MG63 (cell line): ENCODE data around the gene PPP1R8. TPM values are rescaled to one million over a fixed set of nuclear protein-coding genes. Genes with fewer than 3 reads are reported as not detected.
"Not testable (repeated sequence)": the region's sequence is repeated elsewhere in the genome, so short reads cannot be mapped to it uniquely, and the experiment has no call there.

Experiments used
- DNase-seq: peaks from one replicate; pipeline ENCODE4 v3.0.0-alpha.2; 2020
- H3K27me3 ChIP-seq: fragments of 250-450 bp; sonication (Bioruptor Pico); 2 replicates; pipeline ENCODE4 v1.5.1; 2020; ENCODE audit warnings: mild to moderate bottlenecking, moderate library complexity
- H3K36me3 ChIP-seq: fragments of 250-450 bp; sonication (Bioruptor Pico); 2 replicates; pipeline ENCODE4 v1.5.1; 2020; ENCODE audit warnings: mild to moderate bottlenecking, moderate library complexity
- H3K4me3 ChIP-seq: fragments of 250-450 bp; sonication (Bioruptor Pico); 2 replicates; pipeline ENCODE4 v1.5.1; 2020; ENCODE audit warnings: mild to moderate bottlenecking, moderate library complexity
- H3K9me3 ChIP-seq: fragments of 250-450 bp; sonication (Bioruptor Pico); 2 replicates; pipeline ENCODE4 v1.5.1; 2020; ENCODE audit warnings: mild to moderate bottlenecking, moderate library complexity
- total RNA-seq: library from RNA; depleted of rRNA; stranded (reverse); fragments of >200 nt; shearing (Covaris generic); gene quantifications from 2 replicates; pipeline ENCODE4 v1.2.3, GENCODE V29; 2014; ENCODE audit warnings: low replicate concordance

Gene PPP1R8
- total RNA-seq, 1 experiment from 2014 or later: 72.5 TPM

DNA sequence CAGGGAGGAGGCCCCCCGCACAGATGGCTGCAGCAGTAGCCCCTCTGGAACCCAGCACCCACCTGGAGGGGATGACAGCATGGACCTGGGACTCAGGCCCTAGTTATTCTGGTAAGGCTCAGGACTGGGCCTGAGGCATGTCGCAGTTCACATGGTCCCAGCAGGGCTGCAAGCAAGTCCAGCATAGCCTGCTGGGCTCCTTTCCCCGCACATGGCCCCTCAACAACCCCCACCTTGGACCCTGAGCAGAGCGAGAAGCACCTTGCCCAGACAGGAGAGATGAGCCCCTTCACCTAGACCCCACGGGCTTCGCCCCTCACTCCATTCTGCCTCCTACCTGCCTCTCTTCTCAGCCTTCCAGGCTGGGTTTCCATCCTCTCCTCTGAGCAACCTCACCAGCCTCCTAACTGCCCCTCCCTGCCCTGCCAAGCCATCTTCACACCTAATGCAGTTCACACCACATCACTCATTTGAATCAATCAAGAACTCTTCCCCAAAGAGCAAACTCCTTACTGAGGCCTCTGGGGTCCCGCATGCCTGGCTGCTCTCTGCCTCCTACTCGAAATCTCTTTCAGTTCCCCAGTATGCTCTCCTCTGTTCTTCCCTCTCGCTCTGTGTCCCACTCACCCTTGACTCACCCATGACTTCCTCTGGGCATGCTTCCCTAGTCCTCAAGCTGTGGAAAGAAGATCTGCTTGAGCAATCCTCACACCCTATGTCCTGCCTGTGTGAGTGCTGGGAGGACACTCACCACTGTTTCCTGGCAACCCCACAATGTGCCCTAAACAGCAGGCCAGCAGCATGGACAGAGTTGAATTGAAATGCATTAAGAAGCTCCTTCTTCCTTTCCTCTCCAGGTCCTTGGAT is 32.3 kb downstream of the PPP1R8 start:
- peak overlapping the region; percentile 5; the same call in 1 of the 2 replicates for H3K4me3 ChIP-seq
- H3K27me3 ChIP-seq: no peaks in the 10 kb centered on the region
- DNase-seq: peak; percentile 96
- no peaks in the 10 kb centered on the region for H3K9me3 ChIP-seq
- no peaks in the 10 kb centered on the region for H3K36me3 ChIP-seq

DNA sequence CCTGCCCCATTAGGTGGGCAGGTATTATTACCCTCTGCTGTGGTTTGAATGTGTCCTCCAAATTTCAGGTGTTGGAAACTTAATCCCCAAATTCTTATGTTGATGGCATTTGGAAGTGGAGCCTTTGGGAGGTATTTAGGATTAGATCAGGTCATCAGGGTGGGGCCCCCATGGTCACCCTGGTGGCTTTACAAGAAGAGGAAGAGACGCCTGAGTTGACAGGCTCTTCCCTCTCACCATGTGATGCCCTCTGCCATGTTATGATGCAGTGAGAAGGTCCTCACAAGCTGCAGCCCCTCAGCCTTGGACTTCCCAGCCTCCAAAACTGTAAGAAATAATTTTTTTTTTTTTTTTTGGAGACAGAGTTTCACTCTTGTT is 32.9 kb downstream of the PPP1R8 start:
- Histone ChIP-seq H3K36me3 (no peaks in the 10 kb centered on the region), H3K4me3 (no peak overlapping the region), H3K27me3 (no peaks in the 10 kb centered on the region), H3K9me3 (no peaks in the 10 kb centered on the region)
- DNase-seq: no peak

- no peaks in the 10 kb centered on the region for H3K27me3 ChIP-seq
- no peak for DNase-seq
- no peaks in the 10 kb centered on the region for H3K9me3 ChIP-seq
- no peaks in the 10 kb centered on the region for H3K36me3 ChIP-seq
- H3K4me3 ChIP-seq: no peak overlapping the region
Measured at GRCh38 chr1:27864264-27864895, 33.8 kb downstream of the PPP1R8 start.

- no peak for DNase-seq
- Histone ChIP-seq H3K9me3 (no peaks in the 10 kb centered on the region), H3K36me3 (no peaks in the 10 kb centered on the region), H3K27me3 (no peaks in the 10 kb centered on the region), H3K4me3 (no peak overlapping the region)
Measured at GRCh38 chr1:27865821-27866220, 35.2 kb downstream of the PPP1R8 start.

DNA sequence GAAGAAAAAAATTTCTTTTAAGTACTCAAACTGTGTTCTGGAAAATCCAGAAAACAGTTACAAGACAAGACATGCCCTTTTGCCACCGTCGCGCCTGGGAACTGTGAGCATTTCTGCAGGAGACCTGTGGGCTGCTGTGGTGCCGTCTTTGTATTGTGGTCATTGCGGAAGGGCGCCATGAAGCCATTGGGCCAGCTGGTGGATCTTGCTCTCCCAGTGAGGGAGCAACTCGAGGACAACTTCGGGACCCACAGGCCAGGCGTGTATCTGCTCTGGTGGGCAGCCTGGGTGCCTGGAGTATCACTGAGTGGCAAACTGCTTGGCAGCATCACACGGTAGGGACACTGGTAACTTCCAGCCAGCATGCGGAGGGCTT is 38.0 kb downstream of the PPP1R8 start:
- no peaks in the 10 kb centered on the region for H3K27me3 ChIP-seq
- no peak overlapping the region for H3K4me3 ChIP-seq
- no peaks in the 10 kb centered on the region for H3K9me3 ChIP-seq
- no peaks in the 10 kb centered on the region for H3K36me3 ChIP-seq
- no peak for DNase-seq

DNA sequence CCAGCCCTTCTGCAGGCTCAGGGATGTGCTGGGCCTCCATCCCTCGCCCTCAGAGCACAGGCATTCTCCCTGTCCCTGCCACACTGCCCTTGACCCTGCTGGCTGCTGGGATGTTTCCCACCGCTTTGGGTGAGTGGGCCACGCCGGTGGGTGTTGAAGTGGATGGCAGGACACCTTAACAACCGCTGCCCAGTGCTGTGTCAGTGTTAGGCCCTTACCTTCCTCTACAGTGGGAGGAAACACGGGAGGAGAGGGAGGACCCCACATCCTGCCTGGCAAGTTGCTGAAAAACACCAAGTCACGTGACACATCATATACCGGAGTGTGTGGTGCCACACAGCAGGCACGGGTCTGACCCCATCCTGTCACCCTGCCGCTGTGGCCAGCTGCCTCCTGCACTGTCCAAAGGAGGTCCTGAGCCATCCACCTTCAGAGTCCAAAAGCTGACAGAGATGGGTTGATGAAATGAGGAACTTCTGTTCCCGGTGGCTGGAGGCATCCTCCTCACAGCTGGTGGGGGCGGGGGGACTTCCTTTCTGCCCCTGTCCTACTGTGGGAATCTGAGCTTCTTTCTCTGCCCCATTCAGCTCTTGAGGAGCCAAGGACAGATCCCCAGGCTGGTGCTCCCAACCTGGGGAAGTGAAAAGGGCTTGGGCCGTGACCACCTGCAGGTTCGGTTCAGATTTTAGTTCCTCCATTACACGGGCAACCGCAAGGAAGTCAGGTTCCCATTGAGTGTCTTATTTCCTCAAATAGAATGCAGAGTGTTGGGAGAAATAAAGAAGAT is 38.5 kb downstream of the PPP1R8 start:
- no peaks in the 10 kb centered on the region for H3K27me3 ChIP-seq
- H3K4me3 ChIP-seq: no peak overlapping the region
- no peak for DNase-seq
- no peaks in the 10 kb centered on the region for H3K9me3 ChIP-seq
- H3K36me3 ChIP-seq: no peaks in the 10 kb centered on the region

- Histone ChIP-seq H3K27me3 (no peaks in the 10 kb centered on the region), H3K4me3 (no peak overlapping the region), H3K9me3 (no peaks in the 10 kb centered on the region), H3K36me3 (no peaks in the 10 kb centered on the region)
- DNase-seq: no peak
Measured at GRCh38 chr1:27869719-27870085, 39.1 kb downstream of the PPP1R8 start.

DNA sequence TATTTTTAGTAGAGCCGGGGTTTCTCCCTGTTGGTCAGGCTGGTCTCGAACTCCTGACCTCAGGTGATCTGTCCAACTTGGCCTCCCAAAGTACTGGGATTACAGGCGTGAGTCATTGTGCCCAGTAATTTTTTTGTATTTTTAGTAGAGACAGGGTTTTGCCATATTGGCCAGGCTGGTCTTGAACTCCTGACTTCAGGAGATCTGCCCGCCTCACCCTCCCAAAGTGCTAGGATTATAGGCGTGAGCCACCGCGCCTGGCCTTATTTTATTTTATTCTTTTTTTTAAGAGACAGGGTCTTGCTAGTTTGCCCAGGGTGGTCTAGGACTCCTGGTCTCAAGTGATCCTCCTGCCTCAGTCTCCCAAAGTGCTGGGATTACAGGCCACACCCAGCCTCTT is 40.5 kb downstream of the PPP1R8 start:
- not testable (repeated sequence) for DNase-seq, H3K36me3 ChIP-seq, H3K27me3 ChIP-seq, H3K4me3 ChIP-seq, H3K9me3 ChIP-seq

DNA sequence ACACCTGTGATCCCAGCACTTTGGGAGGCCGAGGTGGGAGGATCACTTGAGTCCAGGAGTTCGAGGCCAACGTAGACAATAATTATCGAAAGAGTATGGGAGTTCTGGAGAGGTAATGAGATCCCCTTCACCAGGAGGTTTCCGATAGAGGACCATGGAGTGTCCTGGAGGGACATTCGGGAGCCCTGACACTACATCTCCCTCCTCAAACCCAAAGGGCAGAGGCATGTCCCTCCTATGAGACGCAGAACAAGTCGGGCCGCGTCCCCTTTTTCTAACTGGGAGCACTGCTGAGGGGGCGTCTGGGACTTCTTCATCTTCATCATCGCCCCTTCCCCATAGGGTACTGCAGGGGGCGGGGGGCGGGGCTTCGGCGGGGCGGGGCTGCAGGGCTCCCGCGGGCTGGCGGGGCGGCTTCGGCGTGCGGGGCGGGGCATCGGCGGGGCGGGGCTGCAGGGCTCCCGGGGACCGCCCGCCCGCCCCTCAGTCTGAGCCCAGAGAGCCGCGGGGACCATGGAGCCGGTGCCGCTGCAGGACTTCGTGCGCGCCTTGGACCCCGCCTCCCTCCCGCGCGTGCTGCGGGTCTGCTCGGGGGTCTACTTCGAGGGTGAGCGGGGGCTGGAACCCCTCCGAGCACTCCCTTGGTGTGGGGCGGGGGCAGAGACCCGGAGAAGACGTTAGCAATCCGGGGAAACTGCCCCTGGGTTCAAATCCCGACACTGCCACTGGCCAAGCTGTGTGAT is 41.6 kb downstream of the PPP1R8 start, which contains the start of gene THEMIS2:
Gene THEMIS2 (plus strand): TSS at position 486 of the 743 bp plus-strand sequence. CDS start 28 bp downstream, at position 514.
- Histone ChIP-seq H3K27me3 (no peaks in the 10 kb centered on the region), H3K36me3 (no peaks in the 10 kb centered on the region), H3K9me3 (no peaks in the 10 kb centered on the region), H3K4me3 (peak within 1 kb of the TSS; percentile 55)
- peak; percentile 77 for DNase-seq

GRCh38 chr1:27872802-27873551 is 42.4 kb downstream of the PPP1R8 start:
- H3K4me3 ChIP-seq: peak overlapping the region; percentile 55
- no peaks in the 10 kb centered on the region for H3K9me3 ChIP-seq
- no peaks in the 10 kb centered on the region for H3K27me3 ChIP-seq
- no peaks in the 10 kb centered on the region for H3K36me3 ChIP-seq
- peak; percentile 56 for DNase-seq

GRCh38 chr1:27873671-27874384 is 43.2 kb downstream of the PPP1R8 start:
- Histone ChIP-seq H3K27me3 (no peaks in the 10 kb centered on the region), H3K4me3 (no peak overlapping the region), H3K36me3 (no peaks in the 10 kb centered on the region), H3K9me3 (no peaks in the 10 kb centered on the region)
- DNase-seq: no peak

- DNase-seq: no peak
- no peaks in the 10 kb centered on the region for H3K9me3 ChIP-seq
- H3K4me3 ChIP-seq: no peak overlapping the region
- no peaks in the 10 kb centered on the region for H3K27me3 ChIP-seq
- no peaks in the 10 kb centered on the region for H3K36me3 ChIP-seq
Measured at GRCh38 chr1:27876341-27877114, 45.9 kb downstream of the PPP1R8 start.

- no peaks in the 10 kb centered on the region for H3K36me3 ChIP-seq
- DNase-seq: no peak
- H3K9me3 ChIP-seq: no peaks in the 10 kb centered on the region
- H3K27me3 ChIP-seq: no peaks in the 10 kb centered on the region
- no peak overlapping the region for H3K4me3 ChIP-seq
Measured at GRCh38 chr1:27877115-27877416, 46.5 kb downstream of the PPP1R8 start.

DNA sequence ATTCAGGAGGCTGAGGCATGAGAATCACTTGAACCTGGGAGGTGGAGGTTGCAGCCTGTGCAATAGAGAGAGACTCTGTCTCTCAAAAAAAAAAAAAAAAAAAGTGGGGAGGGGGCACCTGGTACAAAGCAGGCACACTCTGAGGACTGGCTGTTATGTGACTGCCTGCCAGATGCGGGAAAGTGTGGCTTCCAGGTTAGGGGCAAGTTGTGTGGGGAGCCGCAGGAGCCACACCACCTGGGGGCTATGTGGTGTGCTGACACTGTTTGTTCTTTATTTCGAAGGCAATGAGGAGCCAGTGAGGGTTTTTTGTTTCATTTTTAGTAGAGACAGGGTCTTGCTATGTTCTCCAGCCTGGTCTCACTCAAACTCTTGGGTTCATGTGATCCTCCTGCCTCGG is 47.5 kb downstream of the PPP1R8 start:
- no peaks in the 10 kb centered on the region for H3K9me3 ChIP-seq

DNA sequence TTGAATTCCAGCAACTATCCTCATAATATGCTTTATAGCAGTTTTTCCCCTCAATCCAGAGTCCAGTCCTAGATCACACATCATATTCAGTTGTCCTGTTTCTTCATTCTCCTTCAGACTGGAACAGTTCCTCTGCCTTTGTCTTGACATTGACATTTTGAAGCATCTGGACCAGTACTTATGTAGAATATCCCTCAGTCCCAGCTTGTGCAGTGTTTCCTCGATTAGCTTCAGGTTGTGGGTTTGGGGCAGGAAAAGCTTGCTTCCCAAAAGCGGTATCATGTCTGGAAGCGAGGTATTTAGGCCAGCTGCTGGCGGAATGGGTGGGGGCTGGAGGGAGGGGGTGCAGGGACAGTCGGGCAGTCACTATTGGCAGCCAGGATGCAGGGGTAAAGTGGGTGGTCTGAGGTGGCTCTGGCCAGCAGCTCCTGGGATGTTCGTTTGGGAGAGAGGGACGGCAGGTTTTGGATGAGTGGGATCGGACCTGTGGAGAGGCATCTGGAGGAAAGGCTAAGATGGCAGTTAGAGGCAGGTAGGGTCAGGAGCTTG is 48.3 kb downstream of the PPP1R8 start:
- Histone ChIP-seq H3K27me3 (no peaks in the 10 kb centered on the region), H3K9me3 (no peaks in the 10 kb centered on the region), H3K36me3 (no peaks in the 10 kb centered on the region; the same call in 1 of the 2 replicates), H3K4me3 (no peak overlapping the region)
- DNase-seq: no peak

More for the DNA sequence above, 47.5 kb downstream of the PPP1R8 start:
- Histone ChIP-seq H3K4me3 (no peak overlapping the region), H3K36me3 (no peaks in the 10 kb centered on the region), H3K27me3 (no peaks in the 10 kb centered on the region)
- no peak for DNase-seq
